ENCODE results near the gene NFATC4.
"Not testable (repeated sequence)": the region's sequence is repeated elsewhere in the genome, so short reads cannot be mapped to it uniquely, and the experiment has no call there.

The NFATC4 gene

DNA sequence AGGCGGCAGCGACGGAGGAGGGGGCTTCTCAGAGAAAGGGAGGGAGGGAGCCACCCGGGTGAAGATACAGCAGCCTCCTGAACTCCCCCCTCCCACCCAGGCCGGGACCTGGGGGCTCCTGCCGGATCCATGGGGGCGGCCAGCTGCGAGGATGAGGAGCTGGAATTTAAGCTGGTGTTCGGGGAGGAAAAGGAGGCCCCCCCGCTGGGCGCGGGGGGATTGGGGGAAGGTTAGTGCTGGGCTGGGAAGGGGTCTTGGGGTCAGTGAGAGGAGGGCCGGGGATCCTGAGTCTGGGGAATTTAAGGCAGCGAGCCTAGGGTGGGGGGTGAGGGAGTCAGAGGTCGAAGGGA, 203 bp downstream of the NFATC4 start:
- DNase-seq (ENCODE audit: low spot score) = peak; percentile 27

- peak; percentile 77 for DNase-seq (ENCODE audit: low spot score)
Observed at GRCh38 chr14:24368562-24369252, 723 bp downstream of the NFATC4 start.

- no peak for DNase-seq (ENCODE audit: low spot score)
Observed at GRCh38 chr14:24369463-24369862, 1.5 kb downstream of the NFATC4 start.

GRCh38 chr14:24369907-24370687, 2.1 kb downstream of the NFATC4 start:
- DNase-seq (ENCODE audit: low spot score) = no peak

- DNase-seq (ENCODE audit: low spot score) = no peak
Observed at GRCh38 chr14:24370748-24371147, 2.8 kb downstream of the NFATC4 start.

- DNase-seq (ENCODE audit: low spot score) = not testable (repeated sequence)
Observed at GRCh38 chr14:24371605-24372004, 3.6 kb downstream of the NFATC4 start.

DNA sequence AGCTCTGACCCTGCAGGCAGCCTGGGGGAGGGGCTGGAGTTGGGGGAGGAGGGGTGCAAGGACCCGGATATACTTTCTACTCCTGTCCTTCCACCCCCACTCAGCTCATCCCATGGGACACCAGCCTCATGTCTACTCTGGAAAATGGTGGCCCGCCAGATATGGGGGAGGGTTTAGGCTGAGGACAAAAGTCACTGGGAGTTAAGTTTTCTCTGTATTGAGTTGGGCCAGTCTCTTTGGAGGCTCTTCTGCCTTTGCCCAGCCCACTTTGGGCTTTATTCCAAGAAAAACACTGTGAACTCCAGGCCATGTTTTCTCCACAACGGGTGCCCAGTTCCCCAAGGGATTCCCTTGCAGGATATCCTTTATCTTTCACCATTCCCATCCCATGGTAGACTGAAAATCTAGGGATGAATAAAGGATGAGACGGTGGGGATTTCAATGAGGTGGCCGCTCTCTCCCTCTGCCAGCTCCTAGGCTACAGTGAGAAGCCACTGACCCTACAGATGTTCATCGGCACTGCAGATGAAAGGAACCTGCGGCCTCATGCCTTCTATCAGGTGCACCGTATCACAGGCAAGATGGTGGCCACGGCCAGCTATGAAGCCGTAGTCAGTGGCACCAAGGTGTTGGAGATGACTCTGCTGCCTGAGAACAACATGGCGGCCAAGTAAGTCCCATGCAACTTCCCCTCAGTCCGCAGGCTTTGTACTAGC, 4.9 kb downstream of the NFATC4 start:
- DNase-seq (ENCODE audit: low spot score) = no peak

- no peak for DNase-seq (ENCODE audit: low spot score)
Observed at GRCh38 chr14:24376448-24377070, 8.6 kb downstream of the NFATC4 start.

DNA sequence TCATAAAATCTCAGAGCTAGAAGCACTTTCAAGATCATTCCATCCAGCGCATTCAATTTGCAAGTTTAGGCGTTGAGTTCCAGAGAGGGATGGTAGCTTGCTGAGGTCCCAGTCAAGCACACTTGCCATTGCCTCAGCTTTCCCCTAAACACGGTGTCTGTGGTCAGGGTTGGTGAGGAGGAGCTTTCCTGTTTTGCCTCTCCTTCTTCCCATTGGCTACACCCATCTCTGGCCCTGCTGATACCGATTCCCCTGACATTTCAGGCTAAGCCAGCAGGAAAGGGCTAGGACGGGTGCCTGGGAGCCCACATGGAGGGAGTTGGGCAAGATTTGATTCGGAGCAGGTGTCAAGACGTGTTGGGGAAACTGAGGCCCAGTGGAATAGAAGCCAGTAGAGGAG, 9.1 kb downstream of the NFATC4 start:
- DNase-seq (ENCODE audit: low spot score) = no peak

- DNase-seq (ENCODE audit: low spot score) = no peak
Observed at GRCh38 chr14:24377657-24378056, 9.7 kb downstream of the NFATC4 start.

- no peak for DNase-seq (ENCODE audit: low spot score)
Observed at GRCh38 chr14:24378327-24378726, 10.3 kb downstream of the NFATC4 start.

- no peak for DNase-seq (ENCODE audit: low spot score)
Observed at GRCh38 chr14:24378981-24379906, 11.3 kb downstream of the NFATC4 start.

DNA sequence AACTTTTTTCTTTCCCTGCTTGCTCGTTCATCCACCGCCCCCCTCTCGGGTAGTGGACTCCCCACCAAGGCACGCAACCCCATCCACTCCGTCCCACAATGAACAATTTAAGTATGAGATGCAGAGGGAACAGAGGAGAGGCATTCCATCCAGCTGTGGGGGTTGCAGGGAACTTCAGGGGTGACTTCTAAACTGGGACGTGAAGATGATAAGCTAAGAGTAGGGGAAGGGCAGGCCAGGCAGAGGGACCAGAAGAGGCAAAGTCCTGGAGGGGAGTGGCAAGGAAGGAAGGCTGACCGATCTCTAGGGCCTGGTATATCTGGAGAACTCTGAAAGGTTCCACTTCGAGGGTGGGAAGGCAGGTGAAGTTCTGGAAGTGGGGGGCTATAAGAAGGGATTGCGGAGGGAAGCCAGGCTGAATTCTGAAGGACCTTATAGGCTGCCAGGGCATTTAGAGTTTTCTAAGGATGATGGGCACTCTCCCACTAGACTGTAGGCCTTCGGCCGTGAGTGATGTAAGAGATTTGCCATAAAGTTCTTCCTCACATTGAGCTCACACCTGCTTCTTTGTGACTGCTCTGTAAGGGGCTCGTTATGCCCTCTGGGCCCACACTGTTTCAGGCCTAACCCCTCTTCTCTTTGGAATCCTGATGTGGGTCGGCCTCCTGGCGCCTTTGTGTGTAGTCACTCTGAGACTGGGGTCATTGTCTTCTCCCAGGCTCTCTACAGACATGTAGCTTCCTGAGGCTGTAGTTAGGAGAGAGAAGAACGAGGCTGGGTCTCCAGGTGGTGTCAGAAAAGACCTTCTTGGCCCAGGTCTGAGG, 12.1 kb downstream of the NFATC4 start:
- no peak for DNase-seq (ENCODE audit: low spot score)

DNA sequence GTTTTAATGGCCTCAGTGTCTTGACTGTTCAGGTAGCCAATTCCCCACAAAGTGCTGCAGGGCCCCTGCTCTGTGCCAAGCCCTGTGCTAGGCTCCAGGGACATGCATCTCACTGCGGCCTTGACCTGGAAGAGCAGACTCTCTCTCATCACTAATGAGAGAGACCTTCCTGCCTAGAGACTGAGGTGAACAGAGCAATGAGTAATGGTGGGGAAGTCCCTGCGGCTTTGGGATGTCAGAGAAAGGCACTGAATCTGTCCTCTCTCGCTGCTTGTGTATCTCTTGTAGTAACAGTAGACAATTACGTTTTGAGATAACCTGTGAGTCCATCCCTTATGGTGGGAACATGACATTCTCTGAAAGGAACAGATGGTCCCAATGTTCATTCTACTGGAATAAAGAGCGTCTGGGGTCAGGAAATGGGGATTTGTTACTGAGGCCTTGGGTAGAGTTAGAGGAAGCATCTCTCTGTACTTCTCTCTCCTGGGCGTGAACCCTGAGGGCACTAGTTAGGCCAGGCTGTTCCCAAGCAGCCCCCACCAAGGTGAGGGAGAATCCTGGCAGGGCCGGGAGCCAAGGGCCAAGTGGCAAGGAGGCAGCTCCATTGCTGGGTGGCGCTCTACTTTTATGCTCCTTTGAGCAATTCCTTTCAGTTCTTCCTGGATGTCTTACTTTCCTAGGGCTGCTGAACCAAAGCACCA, 13.5 kb downstream of the NFATC4 start:
- no peak for DNase-seq (ENCODE audit: low spot score)

GRCh38 chr14:24382064-24382371, 14.0 kb downstream of the NFATC4 start:
- no peak for DNase-seq (ENCODE audit: low spot score)

DNA sequence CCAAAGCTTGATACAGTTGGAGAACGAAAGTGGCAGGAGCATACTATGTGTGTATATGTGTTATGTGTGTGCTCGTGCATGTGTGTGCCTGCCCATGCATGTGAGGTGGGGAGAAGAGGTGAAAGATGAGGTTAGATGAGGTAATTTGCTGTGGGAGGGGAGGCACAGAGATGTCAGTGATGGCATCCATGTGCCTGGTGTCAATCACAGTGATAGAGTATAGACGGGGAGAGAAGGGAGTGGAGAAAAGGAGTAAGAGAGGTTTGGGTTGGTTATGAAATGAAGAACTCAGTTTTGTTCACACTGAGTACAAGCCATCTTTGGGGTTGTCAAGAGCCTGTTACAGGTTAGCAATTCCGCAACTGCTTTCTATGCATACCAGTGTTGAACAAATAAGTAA, 16.2 kb downstream of the NFATC4 start:
- DNase-seq (ENCODE audit: low spot score) = no peak

DNA sequence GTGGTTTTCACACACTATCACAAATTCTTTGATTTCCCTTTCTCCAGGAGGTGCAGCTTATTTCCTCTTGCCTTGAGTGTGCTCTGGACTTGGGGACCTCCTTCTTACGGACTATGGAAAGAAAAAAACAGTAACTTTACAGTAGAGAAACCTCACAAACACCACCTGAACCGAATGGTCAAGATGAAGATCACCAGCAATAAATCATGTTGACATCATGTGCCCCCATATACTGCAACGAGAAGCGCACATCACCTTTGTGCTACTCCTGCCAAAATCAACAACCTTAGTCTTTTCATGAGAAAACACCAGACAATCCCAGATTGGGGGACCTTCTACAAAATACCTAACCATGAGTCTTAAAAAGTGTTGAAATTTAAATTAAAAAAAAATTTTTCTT, 17.5 kb downstream of the NFATC4 start:
- DNase-seq (ENCODE audit: low spot score) = no peak

GRCh38 chr14:24387009-24387345, 19.0 kb downstream of the NFATC4 start:
- no peak for DNase-seq (ENCODE audit: low spot score)

GRCh38 chr14:24387579-24387978, 19.6 kb downstream of the NFATC4 start:
- DNase-seq (ENCODE audit: low spot score) = not testable (repeated sequence)

- no peak for DNase-seq (ENCODE audit: low spot score)
Observed at GRCh38 chr14:24388474-24389179, 20.6 kb downstream of the NFATC4 start.
